Upper lobe of left lung (tissue), 4 donors: ENCODE results near the gene MAP7D2.

Experiments used
- EP300 ChIP-seq, 4 donors: sonication (generic); formaldehyde crosslinking; IDR thresholded peaks; one replicate each; pipeline ENCODE4 v1.5.1; 2017; ENCODE audit warnings: antibody characterized with exemption in 4 of 4, control low read depth in 2 of 4
- POLR2A ChIP-seq, 4 donors: fragments of 450-650 bp; IDR thresholded peaks; one replicate each; pipeline ENCODE4 v1.5.1; 2016 to 2017; ENCODE audit warnings: antibody characterized with exemption in 4 of 4, mild to moderate bottlenecking in 2 of 4
- POLR2AphosphoS5 ChIP-seq, 2 donors: sonication (generic); formaldehyde crosslinking; IDR thresholded peaks; one replicate each; pipeline ENCODE4 v1.5.1; 2017; ENCODE audit warnings: antibody characterized with exemption in 2 of 2
- TF ChIP-seq, protein P1 (sequence below), 6 experiments: fragments of 450-650 bp in 4 of 6; fragments of 200-600 bp in 2 of 6; sonication (generic) in 2 of 6; IDR thresholded peaks; one replicate each; pipeline ENCODE4 v1.5.1; 2016 to 2019; ENCODE audit warnings: antibody characterized with exemption in 6 of 6

DNA sequence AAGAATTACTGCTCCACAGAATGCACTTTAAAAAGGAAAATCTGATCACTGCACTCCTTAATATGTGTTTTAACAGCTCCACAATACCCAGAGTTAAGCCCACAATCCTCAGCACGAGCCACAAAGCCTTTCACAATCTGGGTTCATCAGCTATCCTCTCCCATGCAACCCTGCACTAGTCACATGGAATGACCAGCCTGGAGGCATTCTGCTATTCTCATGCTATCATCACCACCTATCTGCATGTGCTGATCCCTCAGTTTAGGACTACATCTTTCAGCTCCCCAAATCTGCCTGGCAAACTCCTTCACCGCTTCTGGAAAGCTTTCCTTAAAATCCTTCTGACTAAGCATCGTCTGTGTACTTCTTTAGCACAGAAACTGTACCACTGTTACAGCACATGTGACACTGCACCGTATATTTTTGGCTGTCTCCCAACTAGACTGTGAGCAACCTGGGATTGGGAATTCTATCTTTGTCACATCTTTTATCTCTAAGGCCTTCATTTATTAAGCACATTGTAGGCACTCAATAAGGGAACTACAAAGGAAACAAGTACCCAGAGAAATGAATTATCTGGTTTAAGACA lies 43.2 kb upstream of the MAP7D2 start:
- TF ChIP-seq POLR2AphosphoS5 (IDR thresholded peaks at IDR 0.05), result no peak
- no peak for TF ChIP-seq POLR2A (IDR thresholded peaks at IDR 0.05)
- TF ChIP-seq, protein P1, sequence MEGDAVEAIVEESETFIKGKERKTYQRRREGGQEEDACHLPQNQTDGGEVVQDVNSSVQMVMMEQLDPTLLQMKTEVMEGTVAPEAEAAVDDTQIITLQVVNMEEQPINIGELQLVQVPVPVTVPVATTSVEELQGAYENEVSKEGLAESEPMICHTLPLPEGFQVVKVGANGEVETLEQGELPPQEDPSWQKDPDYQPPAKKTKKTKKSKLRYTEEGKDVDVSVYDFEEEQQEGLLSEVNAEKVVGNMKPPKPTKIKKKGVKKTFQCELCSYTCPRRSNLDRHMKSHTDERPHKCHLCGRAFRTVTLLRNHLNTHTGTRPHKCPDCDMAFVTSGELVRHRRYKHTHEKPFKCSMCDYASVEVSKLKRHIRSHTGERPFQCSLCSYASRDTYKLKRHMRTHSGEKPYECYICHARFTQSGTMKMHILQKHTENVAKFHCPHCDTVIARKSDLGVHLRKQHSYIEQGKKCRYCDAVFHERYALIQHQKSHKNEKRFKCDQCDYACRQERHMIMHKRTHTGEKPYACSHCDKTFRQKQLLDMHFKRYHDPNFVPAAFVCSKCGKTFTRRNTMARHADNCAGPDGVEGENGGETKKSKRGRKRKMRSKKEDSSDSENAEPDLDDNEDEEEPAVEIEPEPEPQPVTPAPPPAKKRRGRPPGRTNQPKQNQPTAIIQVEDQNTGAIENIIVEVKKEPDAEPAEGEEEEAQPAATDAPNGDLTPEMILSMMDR (IDR thresholded peaks at IDR 0.05), result no peak
- no peak for TF ChIP-seq EP300 (IDR thresholded peaks at IDR 0.05)
